ENCODE data around the gene TSKU. TPM values are rescaled to one million over a fixed set of nuclear protein-coding genes. Genes with fewer than 3 reads are reported as not detected.

The TSKU gene
- polyA plus RNA-seq, 1 of the 3 experiments (the other 2 are of a cell fraction) = 20.7 TPM

GRCh38 chr11:76740772-76741171 is 42.4 kb upstream of the TSKU start:
- POLR2A ChIA-PET = no interaction called here
- no peaks in the 10 kb centered on the region for H3K79me2 ChIP-seq (ENCODE audit: insufficient read depth)
- peaks cover 0 to 19% of the 10 kb centered on the region in 2 experiments; a peak in 1 of 4 replicates for H3K4me1 ChIP-seq (ENCODE audit: control insufficient read depth in 1 of 2, insufficient read depth in 2 of 2, low read depth in 1 of 2, low read length in 1 of 2)
- no peak overlapping the region for H3K4me2 ChIP-seq
- no peak overlapping the region for H3K4me3 ChIP-seq (ENCODE audit: low read depth in 2 of 2, low read length in 1 of 2)
- TF ChIP-seq NFIC (IDR thresholded peaks at IDR 0.05; ENCODE audit: borderline replicate concordance) (no peak), MEF2A (IDR thresholded peaks at IDR 0.05; ENCODE audit: borderline replicate concordance, low read depth) (no peak), EZH2phosphoT487 (IDR thresholded peaks at IDR 0.05; ENCODE audit: borderline replicate concordance, low read depth) (no peak), MXI1 (IDR thresholded peaks at IDR 0.05; ENCODE audit: low read depth, low read length) (no peak), POLR2AphosphoS5 (IDR thresholded peaks at IDR 0.05; ENCODE audit: low read depth, low read length) (no peak), JUND (IDR thresholded peaks at IDR 0.05) (no peak), ELF1 (IDR thresholded peaks at IDR 0.05) (no peak), TAF1 (IDR thresholded peaks at IDR 0.05; ENCODE audit: borderline replicate concordance, low read depth, low read length) (no peak), EP300 (IDR thresholded peaks at IDR 0.05; ENCODE audit: borderline replicate concordance in 1 of 2, low read depth in 1 of 2, low read length in 1 of 2) (no peak), IRF3 (IDR thresholded peaks at IDR 0.05; ENCODE audit: low read depth, low read length) (no peak)
- TF ChIP-seq, protein P1, sequence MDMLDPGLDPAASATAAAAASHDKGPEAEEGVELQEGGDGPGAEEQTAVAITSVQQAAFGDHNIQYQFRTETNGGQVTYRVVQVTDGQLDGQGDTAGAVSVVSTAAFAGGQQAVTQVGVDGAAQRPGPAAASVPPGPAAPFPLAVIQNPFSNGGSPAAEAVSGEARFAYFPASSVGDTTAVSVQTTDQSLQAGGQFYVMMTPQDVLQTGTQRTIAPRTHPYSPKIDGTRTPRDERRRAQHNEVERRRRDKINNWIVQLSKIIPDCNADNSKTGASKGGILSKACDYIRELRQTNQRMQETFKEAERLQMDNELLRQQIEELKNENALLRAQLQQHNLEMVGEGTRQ (IDR thresholded peaks at IDR 0.05; ENCODE audit: borderline replicate concordance, low read depth, low read length) = no peak
- TF ChIP-seq, protein P2, sequence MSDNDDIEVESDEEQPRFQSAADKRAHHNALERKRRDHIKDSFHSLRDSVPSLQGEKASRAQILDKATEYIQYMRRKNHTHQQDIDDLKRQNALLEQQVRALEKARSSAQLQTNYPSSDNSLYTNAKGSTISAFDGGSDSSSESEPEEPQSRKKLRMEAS (IDR thresholded peaks at IDR 0.05; ENCODE audit: low read depth) = no peak
- TF ChIP-seq, protein P3, sequence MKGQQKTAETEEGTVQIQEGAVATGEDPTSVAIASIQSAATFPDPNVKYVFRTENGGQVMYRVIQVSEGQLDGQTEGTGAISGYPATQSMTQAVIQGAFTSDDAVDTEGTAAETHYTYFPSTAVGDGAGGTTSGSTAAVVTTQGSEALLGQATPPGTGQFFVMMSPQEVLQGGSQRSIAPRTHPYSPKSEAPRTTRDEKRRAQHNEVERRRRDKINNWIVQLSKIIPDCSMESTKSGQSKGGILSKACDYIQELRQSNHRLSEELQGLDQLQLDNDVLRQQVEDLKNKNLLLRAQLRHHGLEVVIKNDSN (IDR thresholded peaks at IDR 0.05; ENCODE audit: borderline replicate concordance, low read depth) = no peak
- H3K9me3 ChIP-seq = no peaks in the 10 kb centered on the region
- no peak overlapping the region for H2AFZ ChIP-seq (ENCODE audit: low read depth)
- no peaks in the 10 kb centered on the region for H3K27me3 ChIP-seq (ENCODE audit: insufficient read depth)
- CTCF ChIA-PET = interaction anchor here (0.7 to 4.6 kb wide), 3 partner anchors 58 to 807 kb away, joined by 3 to 23 read pairs (median 4); no protein-coding TSS in a partner anchor
- no peaks in the 10 kb centered on the region for H3F3A ChIP-seq (replicated peaks; ENCODE audit: insufficient read depth)
- H3K9ac ChIP-seq = no peak overlapping the region
- no peaks in the 10 kb centered on the region for H3K36me3 ChIP-seq (replicated peaks in 1 of 2; ENCODE audit: control insufficient read depth in 1 of 2, insufficient read depth in 2 of 2, low read length in 1 of 2)
- no peaks in the 10 kb centered on the region for H4K20me1 ChIP-seq (ENCODE audit: insufficient read depth)
- no peaks in the 10 kb centered on the region for H3K9me2 ChIP-seq
- H3K27ac ChIP-seq (ENCODE audit: low read depth in 2 of 2, low read length in 1 of 2) = no peak overlapping the region
- DNase-seq = no peak
- 87% methylated on average over 5 of the region's 5 CpGs for WGBS (ENCODE audit: low lambda C conversion rate)

GRCh38 chr11:76742902-76743301 is 40.3 kb upstream of the TSKU start:
- no peak overlapping the region for H3K27ac ChIP-seq (ENCODE audit: low read depth in 2 of 2, low read length in 1 of 2)
- H3K4me3 ChIP-seq (ENCODE audit: low read depth in 2 of 2, low read length in 1 of 2) = no peak overlapping the region
- no peaks in the 10 kb centered on the region for H4K20me1 ChIP-seq (ENCODE audit: insufficient read depth)
- no peaks in the 10 kb centered on the region for H3K36me3 ChIP-seq (replicated peaks in 1 of 2; ENCODE audit: control insufficient read depth in 1 of 2, insufficient read depth in 2 of 2, low read length in 1 of 2)
- no peaks in the 10 kb centered on the region for H3K79me2 ChIP-seq (ENCODE audit: insufficient read depth)
- TF ChIP-seq, protein P2 (IDR thresholded peaks at IDR 0.05; ENCODE audit: low read depth) = no peak
- TF ChIP-seq FOSL2 (IDR thresholded peaks at IDR 0.05; ENCODE audit: borderline replicate concordance, low read depth) (peak; percentile 12; the same call in 1 of the 2 replicates), RCOR1 (IDR thresholded peaks at IDR 0.05; ENCODE audit: low read length) (peak; percentile 29; the same call in 1 of the 2 replicates), RAD21 (IDR thresholded peaks at IDR 0.05; ENCODE audit: low read length) (no peak), TCF12 (IDR thresholded peaks at IDR 0.05) (peak; percentile 95), POLR2AphosphoS5 (IDR thresholded peaks at IDR 0.05; ENCODE audit: low read depth, low read length) (peak; percentile 63; the same call in 1 of the 2 replicates), PBX3 (IDR thresholded peaks at IDR 0.05) (peak; percentile 72)
- H3K27me3 ChIP-seq (ENCODE audit: insufficient read depth) = no peaks in the 10 kb centered on the region
- no peaks in the 10 kb centered on the region for H3F3A ChIP-seq (replicated peaks; ENCODE audit: insufficient read depth)
- peaks cover 0 to 17% of the 10 kb centered on the region in 2 experiments; a peak in 1 of 4 replicates for H3K4me1 ChIP-seq (ENCODE audit: control insufficient read depth in 1 of 2, insufficient read depth in 2 of 2, low read depth in 1 of 2, low read length in 1 of 2)
- no peak overlapping the region for H2AFZ ChIP-seq (ENCODE audit: low read depth)
- 66% methylated on average over 4 of the region's 4 CpGs for WGBS (ENCODE audit: low lambda C conversion rate)
- no peak overlapping the region for H3K9ac ChIP-seq
- H3K4me2 ChIP-seq = no peak overlapping the region
- CTCF ChIA-PET = interaction anchor here (0.7 to 4.6 kb wide), 9 partner anchors 8 to 176 kb away, joined by 3 to 23 read pairs (median 5); no protein-coding TSS in a partner anchor
- POLR2A ChIA-PET = no interaction called here
- no peaks in the 10 kb centered on the region for H3K9me3 ChIP-seq
- DNase-seq = no peak
- H3K9me2 ChIP-seq = no peaks in the 10 kb centered on the region

All from SK-N-SH (cell line).